Left ventricle myocardium inferior (tissue), 1 donor: Measurements from ENCODE around the gene CD47. TPM values are rescaled to one million over a fixed set of nuclear protein-coding genes. Genes with fewer than 3 reads are reported as not detected.

ENCODE experiments used
- DNase-seq: peaks from one replicate; pipeline ENCODE4 v3.0.0-alpha.2; 2020
- H3K27ac ChIP-seq: fragments of 200-600 bp; replicated peaks from 2 replicates; pipeline ENCODE4 v1.8.0; 2021
- H3K27me3 ChIP-seq: fragments of 200-600 bp; 2 replicates; pipeline ENCODE4 v1.8.0; 2021; ENCODE audit warnings: low read depth
- H3K36me3 ChIP-seq: fragments of 200-600 bp; 2 replicates; pipeline ENCODE4 v1.8.0; 2021
- H3K4me1 ChIP-seq: fragments of 200-600 bp; 2 replicates; pipeline ENCODE4 v1.8.0; 2021
- H3K4me3 ChIP-seq: fragments of 200-600 bp; 2 replicates; pipeline ENCODE4 v1.8.0; 2021; ENCODE audit warnings: mild to moderate bottlenecking, moderate library complexity
- H3K9me3 ChIP-seq: fragments of 200-600 bp; replicated peaks from 2 replicates; pipeline ENCODE4 v1.8.0; 2021
- CTCF ChIP-seq: fragments of 200-600 bp; IDR thresholded peaks from 2 replicates; pipeline ENCODE4 v1.8.0; 2021; ENCODE audit warnings: antibody characterized with exemption, mild to moderate bottlenecking, borderline replicate concordance
- intact Hi-C: fragments of 100-400 bp; cut with micrococcal nuclease; formaldehyde crosslinking; loops from one replicate; pipeline ENCODE4 v1.11.0; 2022
- total RNA-seq: library from RNA; stranded (reverse); fragmentation: NEBNext Ultra II Directional; extraction: Animal tissue kit (Norgen Biotek cat#: 25700); gene quantifications from one replicate; pipeline ENCODE4 v1.2.1, GENCODE V29; 2021
- donor health status: DM: no; HTN: yes; CAD: no; lungs with severe emphysema.

The CD47 gene
- total RNA-seq, 1 donor from 2014 or later: 35.9 TPM

- intact Hi-C loops: no loop called here
- Histone ChIP-seq H3K36me3 (no peaks in the 10 kb centered on the region), H3K27ac (no peak overlapping the region), H3K4me1 (peaks cover 8% of the 10 kb centered on the region), H3K27me3 (no peaks in the 10 kb centered on the region), H3K4me3 (no peak overlapping the region), H3K9me3 (no peaks in the 10 kb centered on the region)
- no peak for TF ChIP-seq CTCF
- peak; percentile 16 for DNase-seq
Observed at GRCh38 chr3:108099679-108100428, 9.0 kb upstream of the CD47 start.

- TF ChIP-seq CTCF: no peak
- Histone ChIP-seq H3K4me1 (peaks cover 2% of the 10 kb centered on the region), H3K4me3 (no peak overlapping the region), H3K27ac (no peak overlapping the region), H3K36me3 (no peaks in the 10 kb centered on the region), H3K27me3 (no peaks in the 10 kb centered on the region), H3K9me3 (no peaks in the 10 kb centered on the region)
- intact Hi-C loops: no loop called here
- no peak for DNase-seq
Observed at GRCh38 chr3:108099244-108099643, 8.4 kb upstream of the CD47 start.

DNA sequence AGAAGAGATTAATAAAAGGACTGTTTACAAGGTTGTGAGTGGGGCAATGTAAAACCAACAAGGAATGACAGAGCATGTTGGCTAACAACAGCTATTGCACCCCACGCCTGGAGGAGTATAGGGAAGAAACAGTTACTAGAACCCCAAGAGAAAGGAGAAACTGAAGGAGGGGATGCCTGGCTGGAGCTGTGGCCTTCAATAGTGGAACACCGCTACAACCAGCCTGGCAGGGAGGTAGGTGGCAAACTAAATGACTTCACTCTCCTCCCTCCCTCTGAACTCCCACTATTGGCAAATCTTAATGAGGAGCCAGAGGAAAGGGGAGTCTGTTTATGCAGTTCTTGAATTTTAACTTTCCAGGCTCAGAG lies 7.2 kb upstream of the CD47 start:
- intact Hi-C loops: no loop called here
- H3K27me3 ChIP-seq: no peaks in the 10 kb centered on the region
- no peaks in the 10 kb centered on the region for H3K36me3 ChIP-seq
- H3K27ac ChIP-seq: no peak overlapping the region
- H3K4me1 ChIP-seq: no peaks in the 10 kb centered on the region
- TF ChIP-seq CTCF: no peak
- H3K9me3 ChIP-seq: no peaks in the 10 kb centered on the region
- no peak for DNase-seq
- no peak overlapping the region for H3K4me3 ChIP-seq

- no peaks in the 10 kb centered on the region for H3K36me3 ChIP-seq
- no peaks in the 10 kb centered on the region for H3K9me3 ChIP-seq
- H3K27me3 ChIP-seq: no peaks in the 10 kb centered on the region
- H3K27ac ChIP-seq: no peak overlapping the region
- intact Hi-C loops: no loop called here
- H3K4me1 ChIP-seq: no peaks in the 10 kb centered on the region
- no peak for DNase-seq
- H3K4me3 ChIP-seq: no peak overlapping the region
- TF ChIP-seq CTCF: no peak
Observed at GRCh38 chr3:108097322-108098002, 6.6 kb upstream of the CD47 start.

DNA sequence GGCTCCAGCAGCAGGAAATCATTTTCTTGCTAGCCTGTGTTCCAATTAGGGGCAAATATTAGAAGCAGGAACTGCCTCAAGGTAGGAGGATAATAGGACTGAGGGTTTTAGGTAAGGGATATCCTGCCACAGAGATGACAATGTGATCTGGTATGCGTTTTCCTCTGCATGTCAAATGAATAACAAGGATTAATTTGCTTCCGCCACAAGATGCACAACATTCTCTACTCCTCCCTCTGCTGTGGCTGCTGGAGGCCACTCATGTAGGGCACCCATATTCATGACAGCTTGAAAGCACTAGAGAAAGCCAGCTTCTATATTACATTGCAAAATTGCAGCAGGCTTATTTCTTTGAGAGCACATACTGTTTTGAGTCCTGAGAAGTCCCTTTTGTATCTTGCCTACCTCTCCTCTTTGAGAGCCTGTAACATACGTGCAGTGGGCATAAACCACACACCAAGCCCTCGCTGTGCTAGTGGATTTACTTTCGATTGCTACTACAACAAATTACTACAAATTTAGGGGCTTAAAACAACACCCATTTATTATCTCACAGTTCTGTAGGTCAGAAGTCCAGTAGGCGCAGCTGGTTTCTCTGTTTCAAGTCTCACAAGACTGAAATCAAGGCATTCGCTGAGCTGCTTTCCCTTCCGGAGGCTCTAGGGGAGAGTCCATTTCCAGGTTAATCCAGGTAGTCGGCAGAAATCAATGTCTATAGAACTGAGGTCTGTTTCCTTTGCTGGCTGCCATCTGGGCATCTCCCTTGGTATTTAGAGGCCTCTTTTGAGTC lies 5.9 kb upstream of the CD47 start:
- no peak for DNase-seq
- no peaks in the 10 kb centered on the region for H3K27me3 ChIP-seq
- no peak overlapping the region for H3K27ac ChIP-seq
- no peaks in the 10 kb centered on the region for H3K9me3 ChIP-seq
- H3K4me1 ChIP-seq: peaks cover 4% of the 10 kb centered on the region
- TF ChIP-seq CTCF: no peak
- H3K36me3 ChIP-seq: no peaks in the 10 kb centered on the region
- intact Hi-C loops: no loop called here
- no peak overlapping the region for H3K4me3 ChIP-seq
